Kasumi-1 (cell line): ENCODE measurements around the gene GOLGA6B.
"Not testable (repeated sequence)": the region's sequence is repeated elsewhere in the genome, so short reads cannot be mapped to it uniquely, and the experiment has no call there.

Experiments used
- DNase-seq, 2 experiments: peaks; one replicate each; lab custom pipeline; 2025; lab: John Stamatoyannopoulos, UW

GOLGA6B gene

DNA sequence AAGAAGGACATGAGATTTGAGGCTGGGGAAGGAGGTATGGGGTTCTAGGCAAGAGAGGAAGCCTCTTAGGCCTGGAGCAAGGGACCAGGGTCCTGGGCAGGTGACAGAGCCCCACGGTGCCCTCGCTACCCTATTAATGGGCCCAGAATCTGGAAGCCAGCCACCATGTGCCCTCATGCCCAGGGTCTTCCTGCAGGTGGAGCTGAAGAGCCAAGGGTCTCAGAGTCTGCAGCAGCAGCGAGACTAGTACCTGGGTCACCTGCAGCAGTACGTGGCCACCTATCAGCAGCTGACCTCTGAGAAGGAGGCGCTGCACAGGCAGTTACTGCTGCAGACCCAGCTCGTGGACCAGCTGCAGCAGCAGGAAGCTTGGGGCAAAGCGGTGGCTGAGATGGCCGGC is 9.4 kb downstream of the GOLGA6B start:
- DNase-seq: not testable (repeated sequence)

DNA sequence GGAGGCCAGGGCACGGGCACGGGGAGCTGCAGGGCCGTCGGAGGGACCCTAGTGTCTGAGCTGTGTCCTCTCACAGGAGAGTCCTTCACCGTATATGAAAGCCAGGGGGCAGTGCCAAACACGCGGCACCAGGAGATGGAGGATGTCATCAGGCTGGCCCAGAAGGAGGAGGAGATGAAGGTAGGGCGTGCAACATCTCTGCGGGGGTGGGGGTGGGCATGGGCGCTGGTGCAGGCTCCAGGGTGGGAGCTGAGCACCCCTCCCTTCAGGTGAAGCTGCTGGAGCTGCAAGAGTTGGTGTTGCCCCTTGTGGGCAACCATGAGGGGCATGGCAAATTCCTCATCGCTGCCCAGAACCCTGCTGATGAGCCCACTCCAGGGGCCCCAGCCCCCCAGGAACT is 11.2 kb downstream of the GOLGA6B start:
- not testable (repeated sequence) for DNase-seq

DNA sequence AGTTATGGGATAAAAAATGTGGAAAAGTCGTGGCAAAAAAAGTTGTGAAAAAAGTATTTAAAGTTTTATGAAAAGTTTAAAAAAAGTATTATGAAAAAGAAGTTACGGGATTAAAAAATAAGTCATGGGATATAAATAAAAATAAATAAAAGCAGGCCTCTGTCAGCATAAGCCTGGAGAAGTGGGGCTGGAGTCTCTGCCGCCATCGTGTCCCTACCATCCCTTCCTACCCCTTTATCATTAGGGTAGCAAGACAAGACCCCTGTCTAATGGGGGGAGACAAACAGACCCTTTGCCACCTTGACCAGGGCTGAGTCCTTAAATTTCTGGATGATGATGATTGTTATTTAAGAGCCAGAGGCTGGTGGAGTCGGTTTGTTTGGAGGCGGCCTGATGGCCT is 15.3 kb downstream of the GOLGA6B start:
- DNase-seq: not testable (repeated sequence)

DNA sequence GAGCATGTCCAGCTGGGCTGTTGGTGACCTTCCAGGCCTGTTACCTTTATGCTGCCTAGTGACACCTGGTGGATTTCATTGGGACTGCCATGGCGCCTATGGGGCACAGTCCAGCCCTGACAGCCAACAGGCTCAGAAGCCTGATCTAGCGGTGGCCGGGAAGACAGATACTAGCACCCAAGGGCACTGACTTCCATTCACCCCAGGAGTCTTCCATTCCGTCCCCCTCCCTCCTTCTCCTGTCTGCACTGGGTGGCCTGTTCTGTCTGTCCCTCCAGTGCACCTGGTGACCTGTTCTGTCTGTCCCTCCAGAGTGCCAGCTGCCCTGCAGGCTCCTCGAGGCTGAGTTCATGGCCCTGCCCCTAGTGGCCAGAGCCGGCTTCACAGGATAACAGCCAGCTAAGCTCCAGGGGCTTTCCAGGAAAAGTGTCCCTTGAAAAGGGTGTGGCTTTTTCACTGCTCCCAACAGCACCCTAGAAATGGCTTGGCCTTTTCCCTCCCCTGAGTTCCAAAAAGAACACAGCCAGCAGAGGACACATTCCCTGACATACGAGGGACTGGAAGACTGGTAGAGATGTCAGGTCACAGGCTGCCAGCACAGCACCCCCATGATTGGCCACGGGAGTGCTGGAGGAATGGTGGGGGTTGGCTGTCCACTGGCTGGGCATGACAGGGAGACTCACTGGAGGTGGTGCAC is 16.3 kb downstream of the GOLGA6B start:
- DNase-seq: not testable (repeated sequence)

DNA sequence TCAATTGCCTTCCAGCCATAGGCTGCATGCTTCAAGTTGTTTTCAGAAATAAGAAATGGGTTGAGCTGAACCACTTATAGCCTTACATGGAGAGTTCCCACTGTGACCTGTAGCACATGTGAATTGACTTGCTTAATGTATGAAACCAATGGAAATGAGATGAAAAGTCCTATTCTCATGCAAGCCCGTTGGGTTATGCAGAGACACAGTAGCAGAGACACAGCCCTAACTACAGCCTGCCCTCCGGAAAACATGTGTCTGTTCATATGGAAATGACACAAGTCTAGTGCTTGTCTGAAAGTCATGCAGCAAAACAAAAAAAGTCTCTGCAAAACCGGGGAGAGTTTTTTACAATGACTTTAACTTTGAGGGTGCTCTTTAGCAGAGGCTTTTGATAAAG is 17.0 kb downstream of the GOLGA6B start:
- no peak for DNase-seq

DNA sequence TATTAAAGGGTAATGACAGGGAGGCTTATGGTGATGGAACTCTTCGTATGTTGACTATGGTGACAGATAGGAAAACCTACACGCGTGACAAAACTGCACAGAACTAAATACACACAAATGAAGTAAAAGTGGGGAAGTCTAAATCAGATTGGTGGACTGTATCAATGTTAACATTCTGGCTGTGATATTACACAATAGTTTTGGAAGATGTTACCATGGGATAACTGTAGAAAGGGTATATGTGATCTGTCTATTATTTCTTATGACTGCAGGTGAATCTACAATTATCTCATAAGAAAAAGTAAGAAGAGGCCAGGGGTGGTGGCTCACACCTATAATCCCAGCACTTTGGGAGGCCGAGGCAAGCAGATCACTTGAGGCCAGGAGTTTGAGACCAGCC is 22.3 kb downstream of the GOLGA6B start:
- DNase-seq: no peak

DNA sequence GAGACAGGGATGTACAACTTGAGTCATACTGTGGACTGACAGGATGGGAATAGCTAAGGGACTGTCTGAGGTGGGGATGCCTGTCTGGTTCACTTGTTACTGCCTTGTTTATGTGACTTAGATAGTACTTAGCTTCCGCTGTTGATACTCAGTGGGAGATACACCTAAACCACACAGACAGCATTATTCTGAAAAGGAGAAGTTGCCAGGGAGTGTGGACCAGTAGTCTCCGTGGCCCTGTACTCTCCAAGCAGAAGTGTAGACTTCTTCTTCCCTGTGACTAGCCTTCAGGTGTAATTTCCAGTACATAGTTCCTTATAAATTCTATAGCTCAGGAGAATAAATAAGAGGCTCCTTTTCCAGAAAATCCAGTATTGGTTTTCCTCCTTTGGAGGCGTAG is 26.4 kb downstream of the GOLGA6B start:
- no peak for DNase-seq

DNA sequence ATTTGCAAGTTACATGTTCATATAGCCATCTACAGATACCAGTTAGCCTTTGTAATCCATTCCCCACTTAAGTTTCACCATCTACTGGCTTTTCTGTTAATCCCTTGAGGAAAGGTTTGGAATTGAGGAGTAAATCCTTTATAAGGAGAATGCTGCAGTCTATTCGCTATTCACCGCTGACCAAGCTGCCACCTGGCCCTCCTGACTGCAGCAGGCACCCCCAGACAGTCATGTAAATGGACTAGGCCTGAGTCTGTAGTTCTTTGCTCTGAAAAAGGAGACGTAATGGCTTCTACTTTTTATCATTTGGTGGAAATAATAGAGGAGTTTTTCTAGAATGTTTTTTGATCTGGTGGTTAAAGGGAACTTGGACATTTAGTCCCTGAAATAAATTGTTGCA is 28.3 kb downstream of the GOLGA6B start:
- DNase-seq: no peak

DNA sequence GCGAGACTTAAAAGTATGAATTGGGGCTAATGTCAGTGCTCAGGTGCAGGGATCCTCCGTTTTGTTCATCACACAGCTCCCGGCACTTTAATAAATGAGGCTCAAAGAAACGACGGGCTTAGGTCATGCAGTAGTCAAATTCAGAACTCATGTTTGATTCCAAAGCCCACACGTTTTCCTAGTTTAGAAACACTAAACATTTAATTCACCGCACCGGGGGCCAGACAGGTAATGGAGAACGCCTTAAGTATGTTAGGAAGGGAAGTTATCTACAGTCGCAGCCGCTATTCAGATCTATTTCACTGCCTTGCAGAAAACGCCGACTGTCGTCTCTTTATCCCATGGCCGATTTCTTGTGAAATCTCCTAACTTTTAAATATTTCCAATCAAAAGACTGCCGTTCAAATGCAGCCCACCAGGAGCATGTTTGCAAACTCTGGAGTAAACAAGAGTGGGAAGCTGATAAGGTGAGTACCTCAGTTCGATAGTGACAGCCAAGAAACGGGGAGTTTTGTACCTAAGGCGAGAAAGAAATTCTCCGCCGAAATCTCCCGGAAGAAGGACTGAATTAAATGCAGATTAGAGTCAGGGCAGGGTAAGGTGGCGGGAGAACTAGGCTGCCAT is 30.9 kb downstream of the GOLGA6B start:
- DNase-seq: no peak

DNA sequence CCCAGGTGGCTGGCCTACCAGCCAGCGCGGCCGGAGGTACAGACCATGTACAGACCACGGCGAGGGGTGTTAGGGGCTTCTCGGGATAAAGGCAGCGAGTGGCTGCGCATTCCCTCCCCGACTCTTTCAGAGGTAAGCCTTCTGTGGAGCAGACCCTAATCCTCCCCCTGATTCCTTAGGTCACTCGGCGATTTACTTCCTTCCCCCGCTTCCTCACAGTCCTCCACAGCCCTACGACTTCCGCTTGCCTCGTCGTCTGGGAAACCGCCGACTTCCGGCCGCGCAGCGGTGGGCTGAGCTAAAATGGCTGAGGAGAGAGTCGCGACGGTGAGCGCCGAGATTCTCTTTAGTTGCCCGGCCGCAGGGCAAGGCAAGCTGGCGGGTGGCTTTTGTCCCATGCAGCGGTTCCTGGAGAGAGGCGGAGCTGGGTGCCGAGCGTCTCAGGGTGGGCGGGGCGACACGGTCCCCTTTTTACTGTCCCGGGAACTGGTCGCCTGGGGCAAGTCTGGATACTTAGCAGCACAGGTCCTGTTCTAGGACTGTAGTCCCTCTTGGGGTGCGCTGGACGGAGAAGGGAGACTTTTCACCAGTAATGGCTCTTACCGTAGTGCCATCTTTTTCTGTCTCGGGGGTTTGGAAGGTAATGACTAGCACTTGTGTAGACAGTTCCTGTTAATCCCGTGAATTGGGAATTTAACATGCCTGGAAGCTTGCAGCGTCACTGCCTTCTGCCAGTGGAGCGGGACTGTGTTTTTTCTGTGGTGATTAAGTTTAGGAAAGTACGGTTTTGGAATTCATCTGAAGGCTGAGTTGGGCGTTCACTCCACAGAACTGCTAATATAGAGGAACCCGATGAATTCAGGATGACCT is 31.7 kb downstream of the GOLGA6B start, which contains the start of the genes BBS4 and HIGD2B:
BBS4 (plus strand) TSS at position 283 of the 870 bp plus-strand sequence; CDS start at position 304, 21 bp downstream.
HIGD2B (minus strand) TSS at position 258 of the 870 bp plus-strand sequence. CDS start 9,808 bp downstream, outside the sequence.
- no peak for DNase-seq

DNA sequence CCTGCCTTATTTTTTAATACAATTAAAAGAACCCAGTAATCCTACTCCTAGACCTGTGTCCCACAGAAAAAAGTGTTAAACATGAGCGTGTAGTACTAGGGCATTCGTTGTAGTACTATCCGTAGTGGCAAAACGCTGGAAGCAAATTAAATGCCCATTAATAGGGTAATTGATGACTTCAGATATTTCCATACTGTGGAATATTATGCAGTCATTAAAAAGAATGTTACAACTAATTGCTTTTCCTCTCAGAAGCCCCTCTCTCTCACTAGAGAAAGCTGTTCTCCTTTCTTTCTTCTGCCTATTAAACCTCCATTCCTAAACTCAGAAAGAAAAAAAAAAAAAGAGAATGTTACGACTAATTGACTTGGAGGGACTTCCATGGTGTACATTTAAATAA is 34.2 kb downstream of the GOLGA6B start:
- no peak for DNase-seq

DNA sequence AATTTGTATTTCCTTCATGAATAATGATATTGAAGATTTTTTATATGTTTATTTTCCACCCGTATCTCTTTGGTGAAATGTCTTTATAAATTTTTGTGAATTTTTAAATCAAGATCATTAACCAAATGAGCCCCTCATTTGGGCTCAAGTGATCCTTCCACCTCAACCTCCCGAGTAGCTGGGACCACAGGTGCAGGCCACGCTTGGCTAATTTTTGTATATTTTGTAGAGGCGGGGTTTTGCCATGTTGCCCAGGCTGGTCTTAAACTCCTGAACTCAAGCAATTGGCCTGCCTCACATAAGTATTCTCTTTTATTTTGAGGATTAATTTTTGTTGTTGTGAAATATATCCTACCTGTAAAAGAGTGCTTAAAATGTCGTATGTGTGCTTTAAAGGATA is 36.4 kb downstream of the GOLGA6B start:
- DNase-seq: no peak

DNA sequence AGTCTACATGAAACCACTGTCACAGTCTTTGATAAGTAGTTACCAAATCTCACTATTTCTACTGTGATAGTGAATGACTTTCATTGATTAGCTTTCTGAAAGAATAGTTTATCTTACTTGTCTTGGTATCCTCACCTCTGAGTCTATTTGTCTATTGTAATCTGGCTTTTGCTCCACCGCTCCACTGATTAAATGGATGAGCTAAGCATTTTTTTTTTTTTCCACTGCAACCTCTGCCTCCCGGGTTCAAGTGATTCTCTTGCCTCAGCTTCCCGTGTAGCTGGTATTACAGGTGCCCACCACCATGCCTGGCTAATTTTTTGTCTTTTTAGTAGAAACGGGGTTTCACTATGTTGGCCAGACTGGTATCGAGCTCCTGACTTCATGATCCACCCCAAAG is 44.4 kb downstream of the GOLGA6B start:
- no peak for DNase-seq

DNA sequence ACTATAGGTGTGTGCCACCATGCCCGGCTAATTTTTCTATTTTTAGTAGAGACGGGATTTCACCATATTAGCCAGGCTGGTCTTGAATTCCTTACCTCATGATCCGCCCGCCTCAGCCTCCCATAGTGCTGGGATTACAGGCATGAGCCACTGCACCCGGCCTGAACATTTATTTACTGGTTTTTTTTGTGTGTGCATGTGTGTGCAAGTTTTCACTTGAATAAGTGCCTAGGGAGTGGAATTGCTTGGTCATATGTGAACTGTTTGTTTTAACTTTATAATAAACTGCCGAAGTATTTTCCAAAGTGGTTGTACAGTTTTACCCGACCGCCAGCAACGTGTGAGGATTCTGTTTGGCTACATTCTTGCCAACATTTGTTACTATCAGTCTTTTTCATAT is 45.6 kb downstream of the GOLGA6B start:
- DNase-seq: no peak

DNA sequence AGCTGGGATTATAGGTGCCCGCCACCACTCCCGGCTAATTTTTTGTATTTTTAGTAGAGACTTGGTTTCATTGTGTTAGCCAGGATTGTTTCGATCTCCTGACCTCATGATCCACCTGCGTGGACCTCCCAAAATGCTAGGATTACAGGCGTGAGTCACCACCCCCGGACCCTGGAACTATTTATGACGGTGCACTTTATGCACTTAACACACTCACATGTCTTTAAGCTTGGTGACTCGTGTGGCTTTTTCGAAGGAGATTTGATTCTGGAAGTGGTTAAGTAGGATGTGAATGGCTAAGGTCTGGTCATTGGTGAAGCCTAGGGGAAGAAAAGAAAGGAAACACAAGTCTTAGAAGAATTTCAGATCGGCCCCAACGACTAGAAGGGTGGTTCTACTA is 51.8 kb downstream of the GOLGA6B start:
- no peak for DNase-seq

DNA sequence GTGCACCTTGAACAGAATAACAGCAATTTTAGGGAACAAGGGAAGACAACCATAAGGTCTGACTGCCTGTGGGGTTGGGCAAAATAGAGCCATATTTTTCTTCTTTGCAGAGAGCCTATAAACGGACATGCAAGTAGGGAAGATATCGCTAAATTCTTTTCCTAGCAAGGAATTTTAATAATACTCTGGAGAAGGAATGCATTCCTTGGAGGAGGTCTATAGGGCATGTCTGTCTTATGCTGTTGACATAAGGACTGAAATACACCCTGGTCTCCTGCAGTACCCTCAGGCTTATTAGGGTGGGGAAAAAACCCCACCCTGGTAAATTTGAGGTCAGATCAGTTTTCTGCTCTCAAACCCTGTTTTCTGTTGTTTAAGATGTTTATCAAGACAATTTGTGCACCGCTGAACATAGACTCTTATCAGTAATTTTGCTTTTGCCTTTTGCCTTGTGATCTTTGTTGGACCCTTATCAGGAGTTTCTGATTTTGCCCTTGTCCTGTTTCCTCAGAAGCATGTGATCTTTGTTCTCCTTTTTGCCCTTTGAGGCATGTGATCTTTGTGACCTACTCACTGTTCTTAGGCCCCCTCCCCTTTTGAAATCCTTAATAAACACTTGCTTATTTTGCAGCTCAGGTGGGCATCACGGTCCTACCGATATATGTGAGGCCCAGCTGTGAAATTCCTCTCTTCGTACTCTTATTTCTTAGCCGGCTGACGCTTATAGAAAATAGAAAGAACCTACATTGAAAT is 54.2 kb downstream of the GOLGA6B start:
- DNase-seq: not testable (repeated sequence)
